ENCODE data around the gene EIF3F.

GRCh38 chr11:7981619-7982157 lies 5.4 kb upstream of the EIF3F start:
- no peak for TF ChIP-seq ZNF274 (IDR thresholded peaks at IDR 0.05; ENCODE audit: insufficient read depth, insufficient read length)
- TF ChIP-seq CTCF (IDR thresholded peaks at IDR 0.05 in 2 of 3, conservative IDR thresholded peaks at IDR 0.05 in 1 of 3; ENCODE audit: control insufficient read depth in 2 of 3, extremely low read depth in 1 of 3, insufficient read depth in 1 of 3, low read depth in 3 of 3, low read length in 3 of 3): no peak
- no peak for TF ChIP-seq SPI1 (IDR thresholded peaks at IDR 0.05; ENCODE audit: borderline replicate concordance, insufficient read depth, low read depth, low read length)
- no peak for TF ChIP-seq FOS (IDR thresholded peaks at IDR 0.05; ENCODE audit: borderline replicate concordance, extremely low read depth, insufficient read length)
- no peak for TF ChIP-seq REST (IDR thresholded peaks at IDR 0.05; ENCODE audit: low read depth, low read length)
- TF ChIP-seq SP1 (IDR thresholded peaks at IDR 0.05; ENCODE audit: low read depth, low read length): no peak
- no peak for TF ChIP-seq RAD51 (IDR thresholded peaks at IDR 0.05)
- TF ChIP-seq POLR2AphosphoS5 (IDR thresholded peaks at IDR 0.05; ENCODE audit: low read length): no peak
- no peak for TF ChIP-seq MYC (IDR thresholded peaks at IDR 0.05; ENCODE audit: insufficient read depth, insufficient read length, insufficient replicate concordance, low read length, severe bottlenecking)
- TF ChIP-seq POLR2A (IDR thresholded peaks at IDR 0.05; ENCODE audit: low read depth, low read length): no peak
- no peak for TF ChIP-seq SMARCA5 (IDR thresholded peaks at IDR 0.05)
